Transverse colon (tissue), 4 donors: ENCODE results near the gene ZNF804B. TPM values are rescaled to one million over a fixed set of nuclear protein-coding genes. Genes with fewer than 3 reads are reported as not detected.

Source experiments
- DNase-seq: peaks from one replicate; pipeline ENCODE4 v3.0.0-alpha.2; 2019
- H3K27ac ChIP-seq, 4 donors: fragments of 200-600 bp; sonication (generic); 2 replicates each; pipeline ENCODE4 v1.5.1; 2016 to 2018; ENCODE audit warnings: inconsistent platforms in 4 of 4
- H3K27me3 ChIP-seq: fragments of 200-600 bp; sonication (generic); 2 replicates; pipeline ENCODE4 v1.5.1; 2017; ENCODE audit warnings: inconsistent platforms
- H3K36me3 ChIP-seq, 4 donors: fragments of 200-600 bp; sonication (generic); 2 replicates each; pipeline ENCODE4 v1.5.1; 2017 to 2019; ENCODE audit warnings: inconsistent platforms in 4 of 4
- H3K4me1 ChIP-seq, 4 donors: fragments of 200-600 bp; sonication (generic); 2 replicates each; pipeline ENCODE4 v1.5.1; 2017 to 2020; ENCODE audit warnings: inconsistent platforms in 4 of 4
- H3K4me3 ChIP-seq, 4 donors: fragments of 200-600 bp; sonication (generic); 1 replicate in 1 of 4; 2 replicates in 3 of 4; pipeline versions ENCODE4 v1.5.1 to v1.6.1; 2017 to 2019; ENCODE audit warnings: inconsistent platforms in 4 of 4
- H3K9me3 ChIP-seq, 2 donors: fragments of 200-600 bp; sonication (generic); 2 replicates each; pipeline ENCODE4 v1.5.1; 2017 to 2019; ENCODE audit warnings: inconsistent platforms in 2 of 2
- CTCF ChIP-seq, 5 experiments: fragments of 200-600 bp in 3 of 5; fragments of 450-650 bp in 2 of 5; sonication (generic) in 3 of 5; IDR thresholded peaks; 1 replicate in 2 of 5; 2 replicates in 3 of 5; pipeline ENCODE4 v1.5.1; 2016 to 2017; ENCODE audit warnings: antibody characterized with exemption in 5 of 5, inconsistent platforms in 3 of 5, mild to moderate bottlenecking in 2 of 5, moderate library complexity in 1 of 5
- EP300 ChIP-seq: sonication (generic); formaldehyde crosslinking; IDR thresholded peaks from one replicate; pipeline ENCODE4 v1.6.1; 2017; ENCODE audit warnings: antibody characterized with exemption, low read depth
- POLR2A ChIP-seq: fragments of 450-650 bp; IDR thresholded peaks from one replicate; pipeline ENCODE4 v1.6.1; 2016; ENCODE audit warnings: antibody characterized with exemption, mild to moderate bottlenecking, moderate library complexity
- POLR2AphosphoS5 ChIP-seq, 3 donors: sonication (generic); formaldehyde crosslinking; IDR thresholded peaks; one replicate each; pipeline ENCODE4 v1.6.1; 2016; ENCODE audit warnings: antibody characterized with exemption in 3 of 3
- WGBS, 2 donors: methylation state at CpG; one replicate each; pipeline ENCODE4 v1.1.5; 2018; ENCODE audit warnings: low coverage in 1 of 2; 5-methylcytosine and 5-hydroxymethylcytosine counted together
- in situ Hi-C, 4 donors: fragments of 200-750 bp; cut with MboI; loops; one replicate each; pipeline versions ENCODE4 v1.15.0 to v1.15.1; 2017; ENCODE audit warnings: low sequenced_read_pairs in 3 of 4, low pct_ligation_motif_present in 1 of 4, low pct_unique_long_range_greater_than_20kb in 1 of 4
- intact Hi-C: fragments of 100-400 bp; cut with DNase I; formaldehyde crosslinking; loops from one replicate; pipeline ENCODE4 v1.15.1; 2023; ENCODE audit warnings: low total_unique reads
- total RNA-seq, 4 donors: library from RNA; depleted of rRNA; stranded (reverse); fragments of >200 nt; gene quantifications; one replicate each; pipeline ENCODE4 v1.1.0, GENCODE V29; 2016

The ZNF804B gene
- total RNA-seq, 4 donors from 2014 or later: not detected

GRCh38 chr7:88801046-88801445 lies 41.5 kb downstream of the ZNF804B start:
- H3K36me3 ChIP-seq: no peaks in the 10 kb centered on the region
- H3K4me3 ChIP-seq: no peak overlapping the region
- TF ChIP-seq POLR2A: no peak
- TF ChIP-seq CTCF (IDR thresholded peaks at IDR 0.05): no peak
- TF ChIP-seq EP300: no peak
- TF ChIP-seq POLR2AphosphoS5 (IDR thresholded peaks at IDR 0.05): no peak
- H3K4me1 ChIP-seq: no peaks in the 10 kb centered on the region
- 75 to 81% methylated on average over 3 of the region's 3 CpGs for WGBS, 2 donors
- DNase-seq: no peak
- no peak overlapping the region for H3K27ac ChIP-seq
- intact Hi-C loops (no loop called here), in situ Hi-C loops (no loop called here)
- no peaks in the 10 kb centered on the region for H3K9me3 ChIP-seq
- no peaks in the 10 kb centered on the region for H3K27me3 ChIP-seq

- Histone ChIP-seq H3K27ac (no peak overlapping the region), H3K4me3 (no peak overlapping the region), H3K27me3 (no peaks in the 10 kb centered on the region), H3K36me3 (no peaks in the 10 kb centered on the region), H3K9me3 (no peaks in the 10 kb centered on the region), H3K4me1 (no peaks in the 10 kb centered on the region)
- TF ChIP-seq EP300 (no peak), POLR2AphosphoS5 (IDR thresholded peaks at IDR 0.05) (no peak), CTCF (IDR thresholded peaks at IDR 0.05) (no peak), POLR2A (no peak)
- DNase-seq: no peak
- in situ Hi-C loops: no loop called here
- 77 to 85% methylated on average over 2 of the region's 2 CpGs for WGBS, 2 donors
- intact Hi-C loops: no loop called here
Measured at GRCh38 chr7:88806280-88807037, 47.0 kb downstream of the ZNF804B start.

GRCh38 chr7:88818552-88818951 lies 59.1 kb downstream of the ZNF804B start:
- Histone ChIP-seq H3K4me3 (no peak overlapping the region), H3K36me3 (no peaks in the 10 kb centered on the region), H3K4me1 (no peaks in the 10 kb centered on the region), H3K27me3 (no peaks in the 10 kb centered on the region), H3K27ac (no peak overlapping the region), H3K9me3 (no peaks in the 10 kb centered on the region)
- TF ChIP-seq CTCF (IDR thresholded peaks at IDR 0.05) (no peak), EP300 (no peak), POLR2A (no peak), POLR2AphosphoS5 (IDR thresholded peaks at IDR 0.05) (no peak)
- DNase-seq: no peak
- intact Hi-C loops (no loop called here), in situ Hi-C loops (no loop called here)

- H3K27me3 ChIP-seq: no peaks in the 10 kb centered on the region
- no peak for TF ChIP-seq POLR2AphosphoS5 (IDR thresholded peaks at IDR 0.05)
- TF ChIP-seq POLR2A: no peak
- no peak for TF ChIP-seq CTCF (IDR thresholded peaks at IDR 0.05)
- no peak for TF ChIP-seq EP300
- H3K36me3 ChIP-seq: no peaks in the 10 kb centered on the region
Measured at GRCh38 chr7:88826222-88826621, 66.7 kb downstream of the ZNF804B start.

More at GRCh38 chr7:88826222-88826621, 66.7 kb downstream of the ZNF804B start:
- Histone ChIP-seq H3K4me1 (no peaks in the 10 kb centered on the region), H3K9me3 (no peaks in the 10 kb centered on the region), H3K4me3 (no peak overlapping the region), H3K27ac (no peak overlapping the region)
- in situ Hi-C loops: no loop called here
- no peak for DNase-seq
- 63 to 89% methylated on average over 3 of the region's 3 CpGs for WGBS, 2 donors
- intact Hi-C loops: no loop called here
